ENCODE results near the gene PDS5A.

DNA sequence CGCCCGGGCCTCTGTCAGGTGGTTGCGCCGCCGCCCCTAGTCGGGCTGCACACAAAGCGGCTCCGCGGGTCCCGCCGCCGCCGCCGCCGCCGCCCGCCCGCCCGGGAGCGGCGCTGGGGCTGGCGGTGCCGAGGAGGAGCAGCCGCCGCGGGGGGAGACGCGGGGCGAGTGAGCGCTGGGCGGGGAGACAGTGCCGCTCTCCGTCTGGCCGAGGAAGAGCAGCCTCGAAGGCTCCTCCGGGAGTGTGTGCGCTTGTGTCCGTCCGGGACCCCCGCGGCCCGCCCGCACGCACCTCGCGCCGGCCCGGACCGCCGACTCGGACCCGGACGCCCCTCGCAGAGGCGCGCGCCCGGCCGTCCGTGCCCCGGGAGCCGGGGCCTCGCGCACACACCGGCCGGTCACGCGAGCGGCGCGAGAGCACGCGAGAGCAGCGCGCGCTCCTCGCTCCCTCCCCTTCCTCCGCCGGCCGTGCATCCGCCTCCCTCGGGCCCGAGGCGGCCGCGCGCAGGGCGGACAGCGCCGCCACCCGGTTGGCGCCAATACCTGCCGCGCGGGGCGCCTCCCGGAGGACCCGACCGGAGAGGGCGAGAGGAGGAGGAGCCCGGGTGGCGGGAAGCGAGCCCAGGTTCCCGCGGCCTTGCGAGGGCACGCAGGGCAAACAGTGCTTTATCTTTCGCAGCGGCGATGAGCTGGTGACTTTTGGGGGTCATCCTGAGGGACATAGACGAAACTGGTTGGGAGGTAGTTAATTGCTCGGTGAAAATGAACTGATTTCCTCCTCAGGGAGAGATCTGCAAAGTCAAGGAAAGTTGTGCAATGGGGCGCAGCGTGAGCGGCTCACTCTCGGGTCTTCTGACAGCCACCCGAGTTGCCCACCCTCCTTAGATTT lies at the start of gene PDS5A:
- TF ChIP-seq, protein P1, sequence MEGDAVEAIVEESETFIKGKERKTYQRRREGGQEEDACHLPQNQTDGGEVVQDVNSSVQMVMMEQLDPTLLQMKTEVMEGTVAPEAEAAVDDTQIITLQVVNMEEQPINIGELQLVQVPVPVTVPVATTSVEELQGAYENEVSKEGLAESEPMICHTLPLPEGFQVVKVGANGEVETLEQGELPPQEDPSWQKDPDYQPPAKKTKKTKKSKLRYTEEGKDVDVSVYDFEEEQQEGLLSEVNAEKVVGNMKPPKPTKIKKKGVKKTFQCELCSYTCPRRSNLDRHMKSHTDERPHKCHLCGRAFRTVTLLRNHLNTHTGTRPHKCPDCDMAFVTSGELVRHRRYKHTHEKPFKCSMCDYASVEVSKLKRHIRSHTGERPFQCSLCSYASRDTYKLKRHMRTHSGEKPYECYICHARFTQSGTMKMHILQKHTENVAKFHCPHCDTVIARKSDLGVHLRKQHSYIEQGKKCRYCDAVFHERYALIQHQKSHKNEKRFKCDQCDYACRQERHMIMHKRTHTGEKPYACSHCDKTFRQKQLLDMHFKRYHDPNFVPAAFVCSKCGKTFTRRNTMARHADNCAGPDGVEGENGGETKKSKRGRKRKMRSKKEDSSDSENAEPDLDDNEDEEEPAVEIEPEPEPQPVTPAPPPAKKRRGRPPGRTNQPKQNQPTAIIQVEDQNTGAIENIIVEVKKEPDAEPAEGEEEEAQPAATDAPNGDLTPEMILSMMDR (conservative IDR thresholded peaks at IDR 0.05 in 1 of 2, IDR thresholded peaks at IDR 0.05 in 1 of 2; ENCODE audit: low read depth in 1 of 2, low read length in 2 of 2): peak; percentile 40 to 70
- TF ChIP-seq EZH2 (IDR thresholded peaks at IDR 0.05; ENCODE audit: low read length, missing control alignments): no peak

Data from fibroblast of lung (primary cell).